ENCODE results near the gene TPSAB1.

The TPSAB1 gene

GRCh38 chr16:1288813-1289476 lies 48.4 kb downstream of the TPSAB1 start:
- DNase-seq: peak; percentile 15

- no peak for DNase-seq
Measured at GRCh38 chr16:1289477-1289866, 49.0 kb downstream of the TPSAB1 start.

- no peak for DNase-seq
Measured at GRCh38 chr16:1290063-1290501, 49.6 kb downstream of the TPSAB1 start.

GRCh38 chr16:1290860-1291575 lies 50.5 kb downstream of the TPSAB1 start:
- no peak for DNase-seq

- no peak for DNase-seq
Measured at GRCh38 chr16:1291576-1291974, 51.1 kb downstream of the TPSAB1 start.

Data from CD4-positive, alpha-beta T cell treated with Interleukin-17A for 4 hours (primary cell).